ENCODE measurements around the gene SDR42E2. TPM values are rescaled to one million over a fixed set of nuclear protein-coding genes. Genes with fewer than 3 reads are reported as not detected.

SDR42E2 gene
- polyA plus RNA-seq, 3 donors, result 0.16 to 0.23 TPM; not detected in 1

GRCh38 chr16:22225060-22225459 is 62.8 kb downstream of the SDR42E2 start:
- peaks cover 10% of the 10 kb centered on the region for H3K79me2 ChIP-seq (ENCODE audit: insufficient read depth, low read length)
- TF ChIP-seq CTCF (IDR thresholded peaks at IDR 0.05), result no peak
- no peaks in the 10 kb centered on the region for H3K9me3 Mint-ChIP-seq
- no peaks in the 10 kb centered on the region for H4K20me1 ChIP-seq (ENCODE audit: insufficient read depth, low read length)
- H3K9me3 ChIP-seq (replicated peaks in 1 of 2; ENCODE audit: control insufficient read depth in 1 of 2, insufficient read depth in 1 of 2, low read length in 2 of 2), result no peaks in the 10 kb centered on the region
- no peaks in the 10 kb centered on the region for H3K4me1 Mint-ChIP-seq
- H3K4me2 ChIP-seq (replicated peaks; ENCODE audit: extremely low read depth, low read length, poor library complexity, severe bottlenecking), result no peak overlapping the region
- peaks cover 20 to 32% of the 10 kb centered on the region in 2 donors for H3K36me3 Mint-ChIP-seq
- H3K27me3 Mint-ChIP-seq (ENCODE audit: low read depth in 3 of 3), result peaks cover 0 to 2% (median 1%) of the 10 kb centered on the region in 3 donors
- no peaks in the 10 kb centered on the region for H3K4me1 ChIP-seq (ENCODE audit: control insufficient read depth in 1 of 2, insufficient read depth in 2 of 2, low read length in 2 of 2)
- no peak overlapping the region for H3K4me3 Mint-ChIP-seq
- H2AFZ ChIP-seq (ENCODE audit: insufficient read depth, low read depth, low read length, poor library complexity, severe bottlenecking), result no peak overlapping the region
- H3K27me3 ChIP-seq (ENCODE audit: control insufficient read depth in 2 of 2, insufficient read depth in 2 of 2, low read length in 2 of 2), result no peaks in the 10 kb centered on the region
- no peak overlapping the region for H3K4me3 ChIP-seq (replicated peaks in 1 of 3; ENCODE audit: low read depth in 2 of 3, low read length in 3 of 3)
- intact Hi-C loops (cut with micrococcal nuclease), result no loop called here
- no peak overlapping the region for H3K27ac ChIP-seq (ENCODE audit: low read depth in 1 of 2, low read length in 2 of 2)
- peaks cover 12 to 21% of the 10 kb centered on the region in 2 donors for H3K36me3 ChIP-seq (replicated peaks in 1 of 2; ENCODE audit: control insufficient read depth in 1 of 2, insufficient read depth in 2 of 2, low read length in 2 of 2)
- H3K9ac ChIP-seq (ENCODE audit: insufficient read depth, low read length, poor library complexity, severe bottlenecking), result no peak overlapping the region
- DNase-seq, result no peak
- H3K27ac Mint-ChIP-seq, result peak overlapping the region in 2 of 7 donors; percentile 45 to 78
- 82% methylated on average over 5 of the region's 7 CpGs for WGBS (ENCODE audit: insufficient coverage)

- Histone ChIP-seq H3K9me3 (replicated peaks in 1 of 2; ENCODE audit: control insufficient read depth in 1 of 2, insufficient read depth in 1 of 2, low read length in 2 of 2) (no peaks in the 10 kb centered on the region), H4K20me1 (ENCODE audit: insufficient read depth, low read length) (no peaks in the 10 kb centered on the region), H3K9ac (ENCODE audit: insufficient read depth, low read length, poor library complexity, severe bottlenecking) (no peak overlapping the region), H3K4me1 (ENCODE audit: control insufficient read depth in 1 of 2, insufficient read depth in 2 of 2, low read length in 2 of 2) (no peaks in the 10 kb centered on the region), H3K27me3 (ENCODE audit: control insufficient read depth in 2 of 2, insufficient read depth in 2 of 2, low read length in 2 of 2) (no peaks in the 10 kb centered on the region), H2AFZ (ENCODE audit: insufficient read depth, low read depth, low read length, poor library complexity, severe bottlenecking) (no peak overlapping the region), H3K27ac (ENCODE audit: low read depth in 1 of 2, low read length in 2 of 2) (no peak overlapping the region), H3K4me3 (replicated peaks in 1 of 3; ENCODE audit: low read depth in 2 of 3, low read length in 3 of 3) (no peak overlapping the region), H3K36me3 (replicated peaks in 1 of 2; ENCODE audit: control insufficient read depth in 1 of 2, insufficient read depth in 2 of 2, low read length in 2 of 2) (peaks cover 18 to 32% of the 10 kb centered on the region in 2 donors), H3K79me2 (ENCODE audit: insufficient read depth, low read length) (no peaks in the 10 kb centered on the region), H3K4me2 (replicated peaks; ENCODE audit: extremely low read depth, low read length, poor library complexity, severe bottlenecking) (no peak overlapping the region)
- Mint-ChIP-seq H3K4me1 (no peaks in the 10 kb centered on the region), H3K36me3 (peaks cover 29 to 50% of the 10 kb centered on the region in 2 donors), H3K27ac (peak overlapping the region in 2 of 7 donors; percentile 7 to 59), H3K4me3 (no peak overlapping the region), H3K9me3 (no peaks in the 10 kb centered on the region), H3K27me3 (ENCODE audit: low read depth in 3 of 3) (peaks cover 0 to 3% (median 2%) of the 10 kb centered on the region in 3 donors)
- intact Hi-C loops (cut with micrococcal nuclease), result no loop called here
- WGBS (ENCODE audit: insufficient coverage), result 76% methylated on average over 5 of the region's 7 CpGs
- no peak for TF ChIP-seq CTCF (IDR thresholded peaks at IDR 0.05)
- DNase-seq, result no peak
Measured at GRCh38 chr16:22229889-22230288, 67.6 kb downstream of the SDR42E2 start.
